Neural cell (in vitro differentiated cells): ENCODE data around the gene MGAT5.

Experiments used
- CTCF ChIP-seq: fragments of 450-650 bp; IDR thresholded peaks from 2 replicates; pipeline ENCODE4 v1.5.1; 2014; ENCODE audit warnings: antibody characterized with exemption, mild to moderate bottlenecking, moderate library complexity; ENCODE audit not compliant: poor library complexity, severe bottlenecking
- TAF1 ChIP-seq: IDR thresholded peaks from 2 replicates; pipeline ENCODE4 v1.6.1; 2012; ENCODE audit warnings: low read depth

GRCh38 chr2:134336921-134337320, 83.0 kb downstream of the MGAT5 start:
- TF ChIP-seq CTCF (no peak), TAF1 (no peak)
